Cerebellar cortex (tissue), 1 donor: ENCODE measurements around the gene ASXL3.

ENCODE experiments used
- DNase-seq: peaks from one replicate; pipeline ENCODE4 v3.0.0-alpha.2; 2015; ENCODE audit warnings: low spot score

The ASXL3 gene

GRCh38 chr18:33720133-33720532, 142.1 kb downstream of the ASXL3 start:
- DNase-seq = no peak

- DNase-seq = no peak
These were observed 151.5 kb downstream of the ASXL3 start for GRCh38 chr18:33729556-33729955.

- DNase-seq = no peak
These were observed 155.4 kb downstream of the ASXL3 start for GRCh38 chr18:33733376-33733775.

GRCh38 chr18:33735428-33735827, 157.4 kb downstream of the ASXL3 start:
- no peak for DNase-seq

- no peak for DNase-seq
These were observed 163.7 kb downstream of the ASXL3 start for GRCh38 chr18:33741760-33742159.

- no peak for DNase-seq
These were observed 166.1 kb downstream of the ASXL3 start for GRCh38 chr18:33744032-33744697.

GRCh38 chr18:33745151-33745795, 167.3 kb downstream of the ASXL3 start:
- no peak for DNase-seq

GRCh38 chr18:33745871-33746545, 168.0 kb downstream of the ASXL3 start:
- DNase-seq = no peak

GRCh38 chr18:33749834-33750233, 171.8 kb downstream of the ASXL3 start:
- no peak for DNase-seq

GRCh38 chr18:33750366-33750765, 172.3 kb downstream of the ASXL3 start:
- no peak for DNase-seq

- DNase-seq = no peak
These were observed 173.7 kb downstream of the ASXL3 start for GRCh38 chr18:33751613-33752221.

- no peak for DNase-seq
These were observed 177.4 kb downstream of the ASXL3 start for GRCh38 chr18:33755391-33755790.

GRCh38 chr18:33755931-33756560, 178.0 kb downstream of the ASXL3 start:
- no peak for DNase-seq

GRCh38 chr18:33757037-33757436, 179.0 kb downstream of the ASXL3 start:
- DNase-seq = no peak

- no peak for DNase-seq
These were observed 183.3 kb downstream of the ASXL3 start for GRCh38 chr18:33761363-33761762.

GRCh38 chr18:33781429-33781828, 203.4 kb downstream of the ASXL3 start:
- DNase-seq = no peak
